Activated T-cell treated with anti-CD3 and anti-CD28 coated beads for 48 hours (primary cell): ENCODE measurements around the gene CST9.
"Not testable (repeated sequence)": the region's sequence is repeated elsewhere in the genome, so short reads cannot be mapped to it uniquely, and the experiment has no call there.

Experiments
- DNase-seq: peaks from one replicate; pipeline ENCODE4 v3.0.0-alpha.2; 2020; ENCODE audit warnings: low read depth

The CST9 gene

GRCh38 chr20:23587631-23588030 lies 18.1 kb downstream of the CST9 start:
- DNase-seq = no peak

DNA sequence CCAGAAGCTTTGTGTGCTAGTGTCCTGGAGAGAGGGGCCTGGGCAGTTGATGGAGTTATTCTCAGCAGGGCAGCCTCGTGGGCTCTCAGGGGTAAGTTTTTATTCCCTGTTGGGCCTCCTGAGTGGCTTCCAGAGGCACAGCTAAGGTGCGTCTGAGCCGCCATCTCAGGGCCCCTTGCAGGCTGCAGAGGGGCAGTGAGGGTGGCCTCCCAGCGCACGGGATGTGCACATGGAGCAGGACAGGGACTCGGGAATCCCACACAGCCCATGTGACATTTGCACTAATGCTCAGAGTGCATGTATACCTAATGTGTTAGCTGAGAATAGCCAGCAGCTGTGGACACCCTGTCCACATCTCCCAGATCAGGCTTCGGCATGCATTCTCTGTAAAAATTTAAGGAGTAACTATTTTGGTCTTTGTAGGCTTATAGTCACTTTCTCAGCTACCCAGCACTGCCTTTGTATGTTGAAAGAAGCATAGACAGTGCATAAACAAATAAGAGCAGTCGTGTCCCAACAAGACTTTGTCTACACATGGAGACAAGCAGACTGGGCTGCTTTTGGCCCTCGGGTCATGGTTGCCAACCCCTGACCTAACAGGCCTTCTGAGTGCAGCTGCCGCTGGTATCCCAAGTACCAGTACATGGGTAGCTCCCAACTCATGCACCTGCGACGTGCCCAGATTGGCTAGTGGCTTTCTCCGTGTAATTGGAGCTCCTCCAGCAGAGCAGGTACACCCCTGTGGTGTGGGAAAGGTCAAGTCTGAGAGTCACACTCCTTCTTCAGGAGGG lies 18.8 kb downstream of the CST9 start:
- DNase-seq = no peak

GRCh38 chr20:23585808-23586734 lies 19.6 kb downstream of the CST9 start:
- DNase-seq = no peak

DNA sequence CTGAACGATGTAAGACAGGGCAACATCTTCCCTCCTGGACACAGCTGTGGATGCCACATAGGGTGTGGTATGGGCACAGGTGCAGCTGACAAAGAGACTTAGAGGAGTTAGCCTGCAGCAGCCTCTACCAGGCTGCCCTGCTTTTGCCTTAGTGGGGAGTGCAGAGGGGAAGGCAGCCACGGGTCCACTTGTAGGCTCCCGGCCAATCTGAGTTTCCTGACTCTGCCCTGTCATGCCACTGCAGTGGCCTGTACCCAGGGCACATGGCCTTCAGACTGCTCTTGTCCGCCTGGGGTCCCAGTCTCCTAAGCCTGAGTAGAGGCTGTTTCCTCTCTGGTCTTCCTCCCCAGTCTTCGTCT lies 20.3 kb downstream of the CST9 start:
- DNase-seq = no peak

DNA sequence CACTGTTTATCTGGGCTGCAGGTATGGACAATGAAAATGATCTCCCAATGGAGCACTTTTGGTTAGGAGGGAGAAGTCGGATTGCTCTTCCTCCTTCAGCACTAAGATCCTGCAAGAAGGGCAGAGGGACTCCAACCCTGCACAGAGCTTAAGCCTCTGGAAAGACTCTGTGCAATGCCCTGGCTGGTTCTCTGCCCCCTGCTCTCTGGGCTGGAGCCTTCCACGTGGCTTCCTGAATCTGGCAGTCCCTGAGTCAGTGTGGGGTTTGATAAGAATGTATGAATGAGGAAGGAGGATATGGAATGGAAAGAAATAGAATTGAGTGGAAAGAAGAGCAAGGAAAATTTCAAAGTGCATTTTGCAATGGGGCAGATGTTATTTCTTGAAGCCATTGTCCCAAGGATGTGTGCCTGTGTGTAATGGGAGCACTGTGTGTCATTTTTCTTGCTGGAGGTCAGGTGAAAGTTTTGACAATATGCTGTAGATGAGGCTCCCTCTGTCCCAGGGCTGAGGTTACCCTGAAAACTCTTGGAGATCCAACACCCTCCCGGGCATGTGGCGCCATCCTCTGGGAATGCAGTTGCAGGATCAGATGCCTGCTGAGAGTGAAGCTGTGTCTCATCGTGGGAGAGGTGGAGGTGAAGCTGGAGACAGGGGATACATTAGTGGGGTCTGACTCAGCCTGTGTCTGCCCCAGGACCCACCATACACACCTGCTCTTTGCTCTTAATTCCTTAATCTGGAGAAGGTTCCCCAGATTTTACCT lies 21.1 kb downstream of the CST9 start:
- no peak for DNase-seq

DNA sequence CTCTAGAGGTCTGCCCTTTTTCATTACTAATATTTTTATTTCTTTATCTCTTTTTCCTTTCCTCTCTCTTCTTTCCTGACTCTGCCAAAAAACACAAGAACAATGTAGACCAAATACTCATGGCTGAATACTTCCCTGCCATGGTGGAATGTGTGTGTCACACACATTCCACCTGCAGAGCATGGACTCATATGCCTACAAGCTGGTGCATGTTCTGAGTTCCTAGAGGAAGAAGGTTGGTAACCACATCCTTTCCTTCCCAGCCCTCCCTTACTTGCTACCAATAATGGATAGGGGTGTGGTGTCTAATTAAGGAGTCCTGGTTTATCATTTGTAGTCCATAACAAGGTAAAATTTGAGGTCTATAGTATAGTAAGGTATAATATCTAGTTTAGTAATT lies 22.2 kb downstream of the CST9 start:
- DNase-seq = no peak

DNA sequence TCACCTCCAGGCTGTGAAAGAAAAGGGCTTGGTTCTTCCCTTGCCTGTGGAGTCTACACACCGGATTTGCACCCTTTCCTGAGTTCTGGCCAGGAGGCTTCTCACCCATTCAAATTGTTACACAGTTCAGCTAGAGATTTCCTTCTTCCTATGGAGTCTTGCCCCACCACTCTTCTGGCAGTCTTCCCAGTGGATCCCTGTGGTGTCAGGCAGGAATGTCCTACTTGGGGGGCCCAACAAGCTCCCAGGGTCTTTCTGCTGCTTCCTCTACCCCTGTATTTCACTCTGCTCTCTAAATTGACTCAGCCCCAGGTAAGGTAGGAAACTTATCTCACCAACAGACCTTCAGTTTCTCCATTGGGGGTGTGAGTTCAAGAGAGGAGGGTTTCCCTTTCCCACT lies 23.4 kb downstream of the CST9 start:
- no peak for DNase-seq

GRCh38 chr20:23581833-23582232 lies 23.9 kb downstream of the CST9 start:
- DNase-seq = not testable (repeated sequence)

DNA sequence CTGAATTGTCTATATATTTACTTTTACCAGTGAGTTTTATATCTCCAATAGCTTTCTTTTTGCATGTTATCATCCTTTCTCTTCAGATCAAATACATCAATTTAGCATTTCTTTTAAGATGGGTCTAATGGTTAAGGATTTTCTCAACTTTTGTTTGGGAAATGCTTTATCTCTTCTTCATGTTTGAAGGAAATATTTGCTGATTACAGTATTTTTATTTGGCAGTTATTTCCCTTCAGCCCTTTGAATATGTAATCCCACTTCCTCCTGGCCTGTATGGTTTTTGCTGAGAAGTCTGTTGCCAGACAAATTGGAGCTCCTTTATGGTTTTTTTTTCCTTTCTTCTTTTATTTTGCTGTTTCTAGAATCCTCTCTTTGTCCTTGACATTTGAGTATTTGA lies 30.7 kb downstream of the CST9 start:
- DNase-seq = no peak

GRCh38 chr20:23570178-23570760 lies 35.4 kb downstream of the CST9 start:
- DNase-seq = no peak

DNA sequence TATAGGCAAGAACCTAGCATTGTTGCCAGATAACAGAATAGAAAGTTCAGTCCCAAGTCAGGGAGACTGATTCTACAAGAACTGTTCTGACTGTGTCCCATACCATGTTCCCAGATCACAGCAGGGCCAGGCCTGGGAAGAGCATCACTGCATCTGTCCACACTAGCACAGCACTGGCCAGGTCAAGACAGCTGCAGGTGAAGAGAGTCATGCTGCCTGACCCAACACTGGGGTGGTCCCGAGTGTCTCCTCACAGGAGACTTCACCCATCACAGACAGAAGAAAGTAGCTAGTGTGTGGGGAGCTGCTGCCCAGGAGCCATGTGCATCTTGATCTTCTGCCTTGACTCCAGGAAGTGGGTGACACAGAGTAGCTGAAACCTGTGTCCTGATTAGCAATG lies 36.1 kb downstream of the CST9 start:
- DNase-seq = no peak

- DNase-seq = no peak
Observed at GRCh38 chr20:23568971-23569330, 36.8 kb downstream of the CST9 start.

GRCh38 chr20:23568320-23568970 lies 37.3 kb downstream of the CST9 start, which contains the start of gene CST9L:
CST9L (minus strand) TSS chr20:23568484; CDS start chr20:23568450, 34 bp downstream.
- DNase-seq = no peak

DNA sequence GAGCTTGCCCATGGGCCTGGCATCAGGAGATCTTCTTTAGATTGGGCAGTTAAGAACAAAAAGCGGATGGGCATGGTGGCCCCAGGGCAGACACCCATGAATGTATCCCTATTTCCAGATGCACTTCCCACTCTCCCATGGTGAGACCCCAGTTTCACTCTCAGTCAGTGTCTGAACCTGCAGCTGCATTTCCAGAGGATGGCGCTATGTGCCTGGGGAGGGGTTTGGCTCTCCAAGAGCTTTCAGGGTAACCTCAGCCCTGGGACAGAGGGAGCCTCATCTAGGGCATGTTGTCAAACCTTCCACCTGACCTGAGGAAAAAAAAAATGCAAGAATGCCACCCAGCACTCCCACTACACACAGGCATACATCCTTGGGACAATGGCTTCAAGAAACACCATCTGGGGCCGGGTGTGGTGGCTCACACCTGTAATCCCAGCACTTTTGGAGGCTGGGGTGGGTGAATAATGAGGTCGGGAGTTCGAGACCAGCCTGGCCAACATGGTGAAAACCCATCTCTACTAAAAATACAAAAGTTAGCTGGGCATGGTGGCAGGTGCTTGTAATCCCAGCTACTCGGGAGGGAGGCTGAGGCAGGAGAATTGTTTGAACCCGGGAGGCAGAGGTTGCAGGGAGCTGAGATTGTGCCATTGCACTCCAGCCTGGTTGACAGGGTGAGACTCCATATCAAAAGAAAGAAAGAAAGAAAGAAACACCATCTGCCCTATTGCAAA lies 39.4 kb downstream of the CST9 start:
- DNase-seq = no peak

- DNase-seq = no peak
Observed at GRCh38 chr20:23565503-23566045, 40.1 kb downstream of the CST9 start.

DNA sequence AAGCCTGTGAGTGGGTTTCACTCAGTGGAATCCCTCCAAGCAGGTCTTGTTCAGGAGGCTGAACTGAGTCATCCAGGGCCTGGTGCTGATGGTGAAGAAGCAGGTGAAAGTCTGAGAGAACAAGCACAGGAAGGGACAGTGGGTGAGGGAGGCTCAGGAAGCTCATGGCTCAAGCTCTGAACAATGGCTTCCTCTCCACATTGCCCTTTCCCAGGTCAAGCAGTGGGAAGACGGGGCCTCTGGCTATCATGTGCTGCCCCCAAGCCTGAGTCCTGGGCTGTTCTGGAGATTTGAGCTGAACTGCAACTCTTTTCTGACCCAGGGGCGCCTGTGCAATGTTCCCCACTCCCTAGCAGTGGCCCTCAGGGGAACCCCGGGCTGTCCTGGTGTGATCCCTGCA lies 40.8 kb downstream of the CST9 start:
- DNase-seq = no peak

- DNase-seq = no peak
Observed at GRCh38 chr20:23562721-23563342, 42.9 kb downstream of the CST9 start.

DNA sequence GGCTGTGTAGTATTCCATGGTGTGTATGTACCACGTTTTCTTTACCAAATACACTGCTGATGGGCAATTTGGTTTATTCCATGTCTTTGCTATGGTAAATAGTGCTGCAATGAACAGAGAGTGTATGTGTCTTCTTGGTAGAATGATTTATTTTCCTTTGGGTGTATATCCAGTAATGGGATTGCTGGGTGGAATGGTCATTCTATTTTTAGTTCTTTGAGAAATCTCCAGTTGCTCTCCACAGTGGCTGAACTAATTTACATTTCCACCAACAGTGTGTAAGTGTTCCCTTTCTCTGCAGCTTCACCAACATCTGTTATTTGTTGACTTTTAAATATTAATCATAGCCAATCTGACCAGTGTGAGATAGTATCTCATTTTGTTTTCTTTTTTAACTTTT lies 51.3 kb downstream of the CST9 start:
- DNase-seq = no peak
